GM18526 (cell line): ENCODE results near the gene SOCS3.
A peak's percentile ranks its signal among the peaks of the same experiment; 100 is the strongest.

Source experiments
- POLR2A ChIP-seq: IDR thresholded peaks from 3 replicates; pipeline ENCODE4 v1.6.1; 2011; ENCODE audit not compliant: insufficient read length; ENCODE audit errors: extremely low read depth

The SOCS3 gene

GRCh38 chr17:78318407-78318806, 41.5 kb downstream of the SOCS3 start:
- TF ChIP-seq POLR2A: no peak

DNA sequence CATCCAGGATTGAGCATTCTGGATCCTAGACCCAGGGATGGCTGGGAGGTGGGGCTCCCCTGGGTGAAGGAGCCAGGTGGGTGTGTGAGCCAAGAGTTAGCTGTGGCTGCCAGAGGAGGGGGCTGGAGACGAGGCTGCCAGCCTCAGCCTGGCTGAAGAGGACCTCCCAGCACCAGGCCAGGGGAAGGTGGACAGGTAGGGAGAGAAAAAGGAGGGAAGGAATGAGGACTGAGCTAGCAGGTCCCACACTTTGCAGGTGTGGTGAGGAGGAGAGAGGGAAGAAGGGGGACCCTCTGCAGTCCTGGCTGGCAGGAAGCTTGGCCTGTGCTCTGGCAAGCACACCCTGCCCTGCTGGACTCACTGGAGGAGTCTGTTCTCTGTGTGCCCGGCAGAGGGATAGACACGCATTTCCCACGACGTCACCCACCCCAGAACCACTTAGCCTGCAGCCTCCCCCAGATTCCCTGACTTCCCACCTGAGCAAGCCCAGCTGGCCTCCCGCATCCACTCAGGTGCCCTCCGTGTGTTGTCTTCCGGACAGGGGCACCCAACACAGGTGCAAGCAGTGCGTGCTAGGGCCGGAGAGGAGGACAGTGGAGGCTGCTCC, 42.0 kb downstream of the SOCS3 start:
- TF ChIP-seq POLR2A: no peak

DNA sequence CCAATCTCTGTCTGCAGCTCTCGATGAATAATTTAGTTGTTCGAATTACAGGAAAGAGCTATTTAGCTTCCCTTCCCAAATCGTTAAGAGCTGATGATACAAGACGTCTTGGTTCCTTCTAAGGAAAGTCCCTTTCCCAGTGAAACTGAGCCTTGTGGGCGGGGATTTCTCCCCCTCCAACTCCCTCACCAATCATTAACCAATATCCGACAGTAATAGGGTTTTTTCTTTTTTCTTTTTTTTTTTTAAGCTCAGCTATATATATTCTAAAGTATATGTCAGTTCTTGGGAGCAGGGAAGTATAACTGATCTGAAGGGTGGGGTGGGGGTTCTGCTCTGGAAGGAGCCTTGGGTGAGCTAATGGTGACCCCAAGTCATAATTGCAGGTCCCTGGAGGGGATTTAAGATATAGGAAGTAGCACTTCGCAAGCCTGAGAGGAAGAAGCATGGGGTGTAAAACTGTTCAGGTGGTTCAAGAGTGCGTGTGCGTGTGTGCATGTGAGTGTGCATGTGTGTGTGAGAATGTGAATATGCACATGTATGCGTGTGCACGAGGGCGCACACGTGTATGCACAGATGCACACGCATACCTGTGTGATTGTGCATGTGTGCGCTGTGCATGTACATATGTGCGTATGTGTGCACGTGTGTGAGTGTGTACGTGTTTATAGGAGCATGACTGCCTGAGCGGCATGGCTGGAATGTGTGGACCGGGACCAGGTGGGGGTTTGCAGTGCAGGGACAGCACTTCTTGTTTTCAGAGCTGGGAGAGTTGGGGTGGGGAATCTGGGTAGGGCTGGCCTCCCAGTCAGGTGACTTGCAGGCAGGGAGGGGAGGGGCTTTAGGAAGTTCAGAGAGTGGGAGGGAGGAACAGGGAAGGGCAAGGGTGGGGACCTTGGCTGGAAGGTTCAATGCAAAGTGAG, 42.7 kb downstream of the SOCS3 start:
- TF ChIP-seq POLR2A: peak; percentile 34

- no peak for TF ChIP-seq POLR2A
Observed at GRCh38 chr17:78316115-78316866, 43.6 kb downstream of the SOCS3 start.

- TF ChIP-seq POLR2A: no peak
Observed at GRCh38 chr17:78315355-78316114, 44.3 kb downstream of the SOCS3 start.

GRCh38 chr17:78314683-78315354, 45.1 kb downstream of the SOCS3 start:
- no peak for TF ChIP-seq POLR2A

DNA sequence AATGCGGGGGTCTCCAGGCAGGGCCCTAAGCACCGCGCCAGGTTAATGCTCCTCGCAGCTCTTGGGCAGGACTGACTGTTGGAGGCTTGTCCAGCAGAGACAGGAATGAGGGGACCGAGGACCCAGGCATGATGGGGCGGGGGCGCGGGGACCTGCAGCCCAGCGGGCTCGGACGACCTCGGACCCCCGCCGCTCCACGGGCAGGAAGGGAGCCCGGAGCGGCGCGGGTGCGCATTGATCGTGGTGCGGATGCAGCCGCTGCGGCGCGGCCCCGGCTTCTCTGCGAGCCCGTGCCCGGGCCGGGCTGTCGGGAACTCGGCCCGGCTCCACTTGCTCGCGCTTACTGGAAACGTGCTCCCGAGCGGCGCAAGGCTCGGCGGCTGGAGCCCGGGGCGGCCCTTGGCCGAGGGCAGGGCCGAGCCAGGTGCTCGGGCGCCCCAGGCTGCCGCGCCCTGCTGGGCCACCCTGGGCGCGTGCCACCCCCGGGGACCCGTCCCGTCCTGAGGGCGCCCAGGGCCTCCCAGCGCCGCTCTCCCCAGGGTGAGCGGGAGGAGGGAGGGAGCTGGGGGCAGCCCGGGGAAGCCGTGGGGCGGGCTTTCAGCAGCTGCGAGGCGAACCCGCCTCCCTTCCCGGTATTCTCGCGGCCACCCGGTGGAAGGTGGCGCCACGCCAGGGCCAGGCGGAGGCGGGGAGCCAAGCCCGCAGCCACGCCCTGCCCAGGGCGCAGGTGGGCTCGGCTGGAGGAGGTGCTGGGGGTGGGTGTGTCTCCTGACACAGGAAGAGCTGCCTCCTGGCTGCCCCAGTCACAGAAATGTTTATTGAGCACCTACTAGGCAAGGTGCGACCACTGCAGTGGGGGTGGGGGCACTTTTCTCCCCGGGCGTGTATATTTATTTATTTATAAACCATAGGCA, 45.9 kb downstream of the SOCS3 start:
- no peak for TF ChIP-seq POLR2A

- TF ChIP-seq POLR2A: no peak
Observed at GRCh38 chr17:78307887-78308638, 51.8 kb downstream of the SOCS3 start.

DNA sequence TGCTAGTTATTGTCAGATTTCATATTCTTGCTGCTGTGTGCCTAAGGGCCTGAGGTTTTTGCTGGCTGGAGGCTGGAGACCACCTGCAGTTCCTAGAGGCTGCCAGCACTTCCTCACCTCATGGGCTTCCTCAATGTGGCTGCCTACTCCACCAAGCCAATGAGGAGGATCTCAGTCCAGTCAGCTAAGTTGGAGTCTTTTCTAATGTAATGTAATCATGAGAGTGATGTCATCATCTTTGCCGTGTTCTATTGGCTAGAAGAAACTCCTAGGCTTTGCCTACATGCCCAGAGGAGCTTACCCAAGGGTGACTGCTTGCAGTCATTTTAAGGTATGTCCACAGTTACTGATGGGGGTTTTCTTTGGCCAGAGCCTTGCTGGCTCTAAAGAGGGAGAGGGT, 53.0 kb downstream of the SOCS3 start:
- no peak for TF ChIP-seq POLR2A
